ENCODE results near the gene XRCC4.
"Not testable (repeated sequence)": the region's sequence is repeated elsewhere in the genome, so short reads cannot be mapped to it uniquely, and the experiment has no call there.

The XRCC4 gene

GRCh38 chr5:83049370-83049885 is 27.9 kb upstream of the XRCC4 start:
- H3K4me3 ChIP-seq (ENCODE audit: low read depth, low read length): no peak overlapping the region
- no peak for TF ChIP-seq CTCF (IDR thresholded peaks at IDR 0.05; ENCODE audit: low read depth, low read length)
- DNase-seq (ENCODE audit: low read depth, low spot score): no peak
- in situ Hi-C loops (cut with HindIII; ENCODE audit: low sequenced_read_pairs): no loop called here

GRCh38 chr5:83050723-83051340 is 26.5 kb upstream of the XRCC4 start:
- H3K4me3 ChIP-seq (ENCODE audit: low read depth, low read length): no peak overlapping the region
- in situ Hi-C loops (cut with HindIII; ENCODE audit: low sequenced_read_pairs): no loop called here
- no peak for DNase-seq (ENCODE audit: low read depth, low spot score)
- no peak for TF ChIP-seq CTCF (IDR thresholded peaks at IDR 0.05; ENCODE audit: low read depth, low read length)

GRCh38 chr5:83055166-83055565 is 22.2 kb upstream of the XRCC4 start:
- H3K4me3 ChIP-seq (ENCODE audit: low read depth, low read length): no peak overlapping the region
- no peak for TF ChIP-seq CTCF (IDR thresholded peaks at IDR 0.05; ENCODE audit: low read depth, low read length)
- in situ Hi-C loops (cut with HindIII; ENCODE audit: low sequenced_read_pairs): no loop called here
- no peak for DNase-seq (ENCODE audit: low read depth, low spot score)

- in situ Hi-C loops (cut with HindIII; ENCODE audit: low sequenced_read_pairs): no loop called here
- H3K4me3 ChIP-seq (ENCODE audit: low read depth, low read length): no peak overlapping the region
- TF ChIP-seq CTCF (IDR thresholded peaks at IDR 0.05; ENCODE audit: low read depth, low read length): no peak
- no peak for DNase-seq (ENCODE audit: low read depth, low spot score)
These were observed 18.6 kb upstream of the XRCC4 start for GRCh38 chr5:83058726-83059125.

GRCh38 chr5:83059341-83059740 is 18.0 kb upstream of the XRCC4 start:
- no peak for TF ChIP-seq CTCF (IDR thresholded peaks at IDR 0.05; ENCODE audit: low read depth, low read length)
- in situ Hi-C loops (cut with HindIII; ENCODE audit: low sequenced_read_pairs): no loop called here
- no peak for DNase-seq (ENCODE audit: low read depth, low spot score)
- H3K4me3 ChIP-seq (ENCODE audit: low read depth, low read length): no peak overlapping the region

GRCh38 chr5:83066548-83067110 is 10.7 kb upstream of the XRCC4 start:
- in situ Hi-C loops (cut with HindIII; ENCODE audit: low sequenced_read_pairs): no loop called here
- no peak for TF ChIP-seq CTCF (IDR thresholded peaks at IDR 0.05; ENCODE audit: low read depth, low read length)
- H3K4me3 ChIP-seq (ENCODE audit: low read depth, low read length): no peak overlapping the region
- no peak for DNase-seq (ENCODE audit: low read depth, low spot score)

- H3K4me3 ChIP-seq (ENCODE audit: low read depth, low read length); in situ Hi-C loops (cut with HindIII; ENCODE audit: low sequenced_read_pairs); DNase-seq (ENCODE audit: low read depth, low spot score): not testable (repeated sequence)
These were observed 10.0 kb upstream of the XRCC4 start for GRCh38 chr5:83067377-83067776.

All from astrocyte of the spinal cord (primary cell).